ENCODE data around the gene FRK.
A peak's percentile ranks its signal among the peaks of the same experiment; 100 is the strongest.

The FRK gene

DNA sequence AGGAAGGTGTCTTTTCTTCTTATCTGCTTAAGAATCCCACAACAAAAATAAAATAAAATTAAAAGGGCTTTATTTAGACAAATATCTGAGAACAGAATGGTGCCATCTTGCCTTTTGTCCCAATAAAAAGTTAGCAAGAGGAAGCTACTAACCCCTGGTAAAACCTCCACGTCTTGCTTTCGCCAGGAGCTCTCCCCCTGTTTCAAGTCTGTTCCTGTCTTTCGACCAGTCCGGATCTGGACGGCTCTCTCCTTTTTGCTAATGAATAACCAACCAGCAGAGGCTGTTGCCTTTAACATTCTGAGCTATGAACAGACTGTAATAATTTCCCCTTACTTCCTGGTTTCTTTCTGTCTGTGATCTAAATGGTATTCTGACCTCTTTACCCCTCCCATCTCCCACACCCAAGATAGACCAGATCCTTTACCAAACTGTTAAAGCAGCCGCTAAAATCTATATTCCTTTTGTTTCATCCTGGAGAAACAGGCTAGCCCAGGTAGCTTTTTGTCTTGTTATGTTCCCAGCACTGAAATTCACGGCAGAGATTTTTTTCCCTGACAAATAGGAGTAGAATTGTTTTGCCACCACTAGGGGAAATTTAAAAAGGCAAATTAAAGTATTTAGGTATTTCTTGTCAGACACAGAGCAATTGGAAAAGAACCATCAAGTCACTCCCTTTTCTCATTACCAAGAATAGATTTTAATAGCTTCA is at the start of gene FRK:
Gene FRK (minus strand): TSS at position 320 of the 712 bp plus-strand sequence. CDS start 580 bp downstream, outside the sequence.
- Histone ChIP-seq H3K36me3 (ENCODE audit: control insufficient read depth in 1 of 2, insufficient read depth in 2 of 2, low read length in 2 of 2) (no peaks in the 10 kb centered on the region), H3K9me3 (ENCODE audit: control insufficient read depth in 1 of 2, low read length in 2 of 2) (no peaks in the 10 kb centered on the region), H3K4me1 (ENCODE audit: control insufficient read depth in 1 of 2, insufficient read depth in 2 of 2, low read length in 2 of 2) (peaks cover 11 to 17% of the 10 kb centered on the region in 2 donors), H3K9ac (ENCODE audit: low read depth in 1 of 2, low read length in 2 of 2) (peak within 1 kb of the TSS; percentile 77 to 83), H3K27me3 (ENCODE audit: control insufficient read depth in 1 of 2, insufficient read depth in 2 of 2, low read length in 2 of 2) (no peaks in the 10 kb centered on the region), H3K4me3 (ENCODE audit: low read depth in 1 of 2, low read length in 2 of 2) (peak within 1 kb of the TSS; percentile 78 to 88), H3K27ac (ENCODE audit: low read depth, low read length) (peak within 1 kb of the TSS; percentile 86)

GRCh38 chr6:116108836-116109235 is 48.1 kb upstream of the FRK start:
- H3K4me1 ChIP-seq (ENCODE audit: control insufficient read depth in 1 of 2, insufficient read depth in 2 of 2, low read length in 2 of 2): peaks cover 20 to 24% of the 10 kb centered on the region in 2 donors
- no peak overlapping the region for H3K9ac ChIP-seq (ENCODE audit: low read depth in 1 of 2, low read length in 2 of 2)
- H3K27me3 ChIP-seq (ENCODE audit: control insufficient read depth in 1 of 2, insufficient read depth in 2 of 2, low read length in 2 of 2): no peaks in the 10 kb centered on the region
- no peak overlapping the region for H3K4me3 ChIP-seq (ENCODE audit: low read depth in 1 of 2, low read length in 2 of 2)
- H3K9me3 ChIP-seq (ENCODE audit: control insufficient read depth in 1 of 2, low read length in 2 of 2): no peaks in the 10 kb centered on the region
- no peak overlapping the region for H3K27ac ChIP-seq (ENCODE audit: low read depth, low read length)
- H3K36me3 ChIP-seq (ENCODE audit: control insufficient read depth in 1 of 2, insufficient read depth in 2 of 2, low read length in 2 of 2): peaks cover 35 to 43% of the 10 kb centered on the region in 2 donors

GRCh38 chr6:116106146-116106545 is 45.5 kb upstream of the FRK start:
- Histone ChIP-seq H3K4me1 (ENCODE audit: control insufficient read depth in 1 of 2, insufficient read depth in 2 of 2, low read length in 2 of 2) (peaks cover 46 to 49% of the 10 kb centered on the region in 2 donors), H3K27me3 (ENCODE audit: control insufficient read depth in 1 of 2, insufficient read depth in 2 of 2, low read length in 2 of 2) (no peaks in the 10 kb centered on the region), H3K9me3 (ENCODE audit: control insufficient read depth in 1 of 2, low read length in 2 of 2) (no peaks in the 10 kb centered on the region), H3K36me3 (ENCODE audit: control insufficient read depth in 1 of 2, insufficient read depth in 2 of 2, low read length in 2 of 2) (peaks cover 21 to 25% of the 10 kb centered on the region in 2 donors), H3K9ac (ENCODE audit: low read depth in 1 of 2, low read length in 2 of 2) (no peak overlapping the region), H3K4me3 (ENCODE audit: low read depth in 1 of 2, low read length in 2 of 2) (no peak overlapping the region), H3K27ac (ENCODE audit: low read depth, low read length) (no peak overlapping the region)

GRCh38 chr6:116105247-116105646 is 44.6 kb upstream of the FRK start:
- Histone ChIP-seq H3K9ac (ENCODE audit: low read depth in 1 of 2, low read length in 2 of 2) (no peak overlapping the region), H3K27me3 (ENCODE audit: control insufficient read depth in 1 of 2, insufficient read depth in 2 of 2, low read length in 2 of 2) (no peaks in the 10 kb centered on the region), H3K4me3 (ENCODE audit: low read depth in 1 of 2, low read length in 2 of 2) (no peak overlapping the region), H3K4me1 (ENCODE audit: control insufficient read depth in 1 of 2, insufficient read depth in 2 of 2, low read length in 2 of 2) (peaks cover 46 to 50% of the 10 kb centered on the region in 2 donors), H3K36me3 (ENCODE audit: control insufficient read depth in 1 of 2, insufficient read depth in 2 of 2, low read length in 2 of 2) (peaks cover 12 to 16% of the 10 kb centered on the region in 2 donors), H3K9me3 (ENCODE audit: control insufficient read depth in 1 of 2, low read length in 2 of 2) (no peaks in the 10 kb centered on the region), H3K27ac (ENCODE audit: low read depth, low read length) (no peak overlapping the region)

- no peaks in the 10 kb centered on the region for H3K27me3 ChIP-seq (ENCODE audit: control insufficient read depth in 1 of 2, insufficient read depth in 2 of 2, low read length in 2 of 2)
- H3K27ac ChIP-seq (ENCODE audit: low read depth, low read length): no peak overlapping the region
- H3K4me1 ChIP-seq (ENCODE audit: control insufficient read depth in 1 of 2, insufficient read depth in 2 of 2, low read length in 2 of 2): peaks cover 46 to 56% of the 10 kb centered on the region in 2 donors
- no peak overlapping the region for H3K9ac ChIP-seq (ENCODE audit: low read depth in 1 of 2, low read length in 2 of 2)
- no peak overlapping the region for H3K4me3 ChIP-seq (ENCODE audit: low read depth in 1 of 2, low read length in 2 of 2)
- H3K36me3 ChIP-seq (ENCODE audit: control insufficient read depth in 1 of 2, insufficient read depth in 2 of 2, low read length in 2 of 2): peaks cover 9 to 13% of the 10 kb centered on the region in 2 donors
- no peaks in the 10 kb centered on the region for H3K9me3 ChIP-seq (ENCODE audit: control insufficient read depth in 1 of 2, low read length in 2 of 2)
These were observed 43.9 kb upstream of the FRK start for GRCh38 chr6:116104636-116105035.

- H3K9me3 ChIP-seq (ENCODE audit: control insufficient read depth in 1 of 2, low read length in 2 of 2): no peaks in the 10 kb centered on the region
- H3K27ac ChIP-seq (ENCODE audit: low read depth, low read length): no peak overlapping the region
- H3K36me3 ChIP-seq (ENCODE audit: control insufficient read depth in 1 of 2, insufficient read depth in 2 of 2, low read length in 2 of 2): peaks cover 0 to 3% of the 10 kb centered on the region in 2 donors
- H3K27me3 ChIP-seq (ENCODE audit: control insufficient read depth in 1 of 2, insufficient read depth in 2 of 2, low read length in 2 of 2): no peaks in the 10 kb centered on the region
- peak overlapping the region in 1 of 2 donors; percentile 19 for H3K9ac ChIP-seq (ENCODE audit: low read depth in 1 of 2, low read length in 2 of 2)
- H3K4me1 ChIP-seq (ENCODE audit: control insufficient read depth in 1 of 2, insufficient read depth in 2 of 2, low read length in 2 of 2): peaks cover 50 to 69% of the 10 kb centered on the region in 2 donors
- peak overlapping the region in 1 of 2 donors; percentile 74 for H3K4me3 ChIP-seq (ENCODE audit: low read depth in 1 of 2, low read length in 2 of 2)
These were observed 42.2 kb upstream of the FRK start for GRCh38 chr6:116102873-116103272.

DNA sequence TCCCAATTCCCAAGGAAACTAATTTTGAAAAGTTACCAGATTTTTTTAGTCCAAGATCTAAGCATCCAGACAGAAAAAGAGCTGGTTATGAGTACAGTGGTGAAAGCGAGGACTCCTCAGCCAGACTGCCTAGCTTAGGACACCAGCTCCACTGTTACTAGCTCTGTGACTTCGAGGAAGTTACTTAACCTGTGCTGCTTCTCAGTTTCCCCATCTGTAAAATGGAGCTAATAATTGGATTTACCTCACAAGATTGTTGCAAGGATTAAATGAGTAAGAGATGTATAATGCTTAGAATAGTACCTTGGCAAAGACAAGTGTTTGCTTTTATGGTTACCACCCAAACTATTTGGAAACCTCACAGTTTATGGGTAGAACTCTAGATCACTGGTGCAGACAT is 41.1 kb upstream of the FRK start:
- Histone ChIP-seq H3K27ac (ENCODE audit: low read depth, low read length) (no peak overlapping the region), H3K27me3 (ENCODE audit: control insufficient read depth in 1 of 2, insufficient read depth in 2 of 2, low read length in 2 of 2) (no peaks in the 10 kb centered on the region), H3K36me3 (ENCODE audit: control insufficient read depth in 1 of 2, insufficient read depth in 2 of 2, low read length in 2 of 2) (no peaks in the 10 kb centered on the region), H3K9ac (ENCODE audit: low read depth in 1 of 2, low read length in 2 of 2) (peak overlapping the region; percentile 80 to 85), H3K9me3 (ENCODE audit: control insufficient read depth in 1 of 2, low read length in 2 of 2) (no peaks in the 10 kb centered on the region), H3K4me3 (ENCODE audit: low read depth in 1 of 2, low read length in 2 of 2) (peak overlapping the region; percentile 74 to 90), H3K4me1 (ENCODE audit: control insufficient read depth in 1 of 2, insufficient read depth in 2 of 2, low read length in 2 of 2) (peaks cover 50 to 69% of the 10 kb centered on the region in 2 donors)

DNA sequence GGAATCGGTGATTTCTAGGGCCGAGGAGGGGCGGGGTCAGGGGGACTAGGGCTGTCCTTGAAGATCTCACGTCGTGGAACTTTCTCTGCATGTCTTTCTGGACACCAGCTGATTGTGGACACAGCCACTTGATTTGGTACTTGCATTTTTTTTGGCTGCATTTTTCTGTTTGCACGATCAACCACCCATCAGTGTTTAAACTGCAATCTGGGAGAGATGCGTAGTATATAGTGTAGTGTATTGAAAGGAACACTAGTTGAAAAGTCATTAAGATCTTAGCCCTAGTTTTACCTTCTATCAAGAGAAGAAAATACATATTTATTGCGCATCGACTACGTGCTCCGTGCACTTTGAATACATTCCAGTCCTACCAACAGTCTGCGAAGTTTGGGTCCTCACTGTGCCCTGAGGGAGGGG is 40.6 kb upstream of the FRK start:
- Histone ChIP-seq H3K4me3 (ENCODE audit: low read depth in 1 of 2, low read length in 2 of 2) (peak overlapping the region; percentile 74 to 90), H3K27ac (ENCODE audit: low read depth, low read length) (peak overlapping the region; percentile 94), H3K9ac (ENCODE audit: low read depth in 1 of 2, low read length in 2 of 2) (peak overlapping the region; percentile 80 to 85), H3K27me3 (ENCODE audit: control insufficient read depth in 1 of 2, insufficient read depth in 2 of 2, low read length in 2 of 2) (no peaks in the 10 kb centered on the region), H3K36me3 (ENCODE audit: control insufficient read depth in 1 of 2, insufficient read depth in 2 of 2, low read length in 2 of 2) (no peaks in the 10 kb centered on the region), H3K4me1 (ENCODE audit: control insufficient read depth in 1 of 2, insufficient read depth in 2 of 2, low read length in 2 of 2) (peaks cover 50 to 69% of the 10 kb centered on the region in 2 donors), H3K9me3 (ENCODE audit: control insufficient read depth in 1 of 2, low read length in 2 of 2) (peaks cover 0 to under 1% of the 10 kb centered on the region in 2 donors)

DNA sequence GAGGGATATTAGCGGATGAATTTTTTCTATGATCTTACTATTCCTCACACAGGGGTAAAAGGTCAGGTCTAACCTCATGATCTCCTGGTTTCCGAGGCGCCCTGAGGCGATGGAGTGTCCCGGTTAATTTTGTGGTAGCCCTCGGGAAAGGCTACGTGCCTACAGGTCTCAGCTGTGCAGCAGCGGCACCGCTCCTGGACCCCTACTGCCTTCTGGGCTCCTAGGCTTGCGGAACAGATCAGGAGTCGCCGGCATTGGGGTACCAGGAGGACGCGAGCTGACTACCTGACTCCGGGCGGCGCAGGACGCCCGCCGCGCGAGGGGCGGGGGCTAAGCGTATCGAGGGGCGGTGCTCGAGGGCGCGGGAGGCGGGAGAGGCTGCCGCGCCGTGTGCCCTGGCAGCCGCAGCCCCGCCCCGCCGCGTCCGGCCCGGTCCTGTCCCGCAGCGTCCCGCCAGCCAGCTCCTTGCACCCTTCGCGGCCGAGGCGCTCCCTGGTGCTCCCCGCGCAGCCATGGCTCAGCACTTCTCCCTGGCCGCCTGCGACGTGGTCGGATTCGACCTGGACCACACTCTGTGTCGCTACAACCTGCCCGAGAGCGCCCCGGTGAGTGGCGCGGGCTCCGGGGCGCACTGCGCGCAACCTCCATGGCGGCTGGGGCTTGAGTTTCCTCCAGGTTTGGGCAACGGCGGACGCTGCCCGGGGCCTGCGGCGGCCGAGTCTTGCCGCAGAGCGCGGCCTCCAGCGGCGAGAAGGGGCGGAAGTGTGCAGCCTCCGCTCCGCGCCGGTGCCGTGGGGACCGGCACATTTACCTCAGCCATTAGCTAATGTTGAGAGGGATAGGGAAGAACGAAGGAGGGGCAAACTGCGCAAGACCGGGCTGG is 40.0 kb upstream of the FRK start, which contains the start of gene NT5DC1:
Gene NT5DC1 (plus strand): TSS at position 435 of the 883 bp plus-strand sequence. CDS start 78 bp downstream, at position 513.
- Histone ChIP-seq H3K27ac (ENCODE audit: low read depth, low read length) (peak within 1 kb of the TSS; percentile 94), H3K4me3 (ENCODE audit: low read depth in 1 of 2, low read length in 2 of 2) (peak within 1 kb of the TSS; percentile 74 to 90), H3K4me1 (ENCODE audit: control insufficient read depth in 1 of 2, insufficient read depth in 2 of 2, low read length in 2 of 2) (peaks cover 48 to 63% of the 10 kb centered on the region in 2 donors), H3K36me3 (ENCODE audit: control insufficient read depth in 1 of 2, insufficient read depth in 2 of 2, low read length in 2 of 2) (no peaks in the 10 kb centered on the region), H3K27me3 (ENCODE audit: control insufficient read depth in 1 of 2, insufficient read depth in 2 of 2, low read length in 2 of 2) (no peaks in the 10 kb centered on the region), H3K9me3 (ENCODE audit: control insufficient read depth in 1 of 2, low read length in 2 of 2) (peaks cover 2 to 4% of the 10 kb centered on the region in 2 donors), H3K9ac (ENCODE audit: low read depth in 1 of 2, low read length in 2 of 2) (peak within 1 kb of the TSS; percentile 80 to 85)

- H3K27ac ChIP-seq (ENCODE audit: low read depth, low read length): no peak overlapping the region
- peak overlapping the region in 1 of 2 donors; percentile 74 for H3K4me3 ChIP-seq (ENCODE audit: low read depth in 1 of 2, low read length in 2 of 2)
- no peak overlapping the region for H3K9ac ChIP-seq (ENCODE audit: low read depth in 1 of 2, low read length in 2 of 2)
These were observed 38.3 kb upstream of the FRK start for GRCh38 chr6:116099036-116099435.

More at GRCh38 chr6:116099036-116099435, 38.3 kb upstream of the FRK start:
- Histone ChIP-seq H3K36me3 (ENCODE audit: control insufficient read depth in 1 of 2, insufficient read depth in 2 of 2, low read length in 2 of 2) (no peaks in the 10 kb centered on the region), H3K9me3 (ENCODE audit: control insufficient read depth in 1 of 2, low read length in 2 of 2) (peaks cover 2 to 4% of the 10 kb centered on the region in 2 donors), H3K27me3 (ENCODE audit: control insufficient read depth in 1 of 2, insufficient read depth in 2 of 2, low read length in 2 of 2) (no peaks in the 10 kb centered on the region), H3K4me1 (ENCODE audit: control insufficient read depth in 1 of 2, insufficient read depth in 2 of 2, low read length in 2 of 2) (peaks cover 32 to 47% of the 10 kb centered on the region in 2 donors)
